HFF-Myc (cell line): Measurements from ENCODE around the gene SENP3.

Source experiments
- DNase-seq: peaks from one replicate; pipeline ENCODE4 v3.0.0-alpha.2; 2011; ENCODE audit warnings: low read depth; ENCODE audit errors: extremely low read depth
- H3K4me3 ChIP-seq: replicated peaks from 2 replicates; pipeline ENCODE4 v1.5.1; 2011; ENCODE audit warnings: low read depth, mild to moderate bottlenecking, control low read depth, low read length
- CTCF ChIP-seq: IDR thresholded peaks from 2 replicates; pipeline ENCODE4 v1.5.1; 2012; ENCODE audit warnings: mild to moderate bottlenecking, low read depth, low read length, control low read depth; ENCODE audit errors: missing control alignments

The SENP3 gene

GRCh38 chr17:7615265-7615747 is 53.6 kb downstream of the SENP3 start:
- DNase-seq = no peak
- H3K4me3 ChIP-seq = peak overlapping the region; percentile 88
- TF ChIP-seq CTCF = no peak

GRCh38 chr17:7618608-7619007 is 56.9 kb downstream of the SENP3 start:
- no peak overlapping the region for H3K4me3 ChIP-seq
- no peak for TF ChIP-seq CTCF
- DNase-seq = no peak

- no peak for DNase-seq
- H3K4me3 ChIP-seq = no peak overlapping the region
- TF ChIP-seq CTCF = no peak
These were observed 59.1 kb downstream of the SENP3 start for GRCh38 chr17:7620835-7621234.
